Measurements from ENCODE around the gene AIPL1.
A peak's percentile ranks its signal among the peaks of the same experiment; 100 is the strongest.

Gene AIPL1

DNA sequence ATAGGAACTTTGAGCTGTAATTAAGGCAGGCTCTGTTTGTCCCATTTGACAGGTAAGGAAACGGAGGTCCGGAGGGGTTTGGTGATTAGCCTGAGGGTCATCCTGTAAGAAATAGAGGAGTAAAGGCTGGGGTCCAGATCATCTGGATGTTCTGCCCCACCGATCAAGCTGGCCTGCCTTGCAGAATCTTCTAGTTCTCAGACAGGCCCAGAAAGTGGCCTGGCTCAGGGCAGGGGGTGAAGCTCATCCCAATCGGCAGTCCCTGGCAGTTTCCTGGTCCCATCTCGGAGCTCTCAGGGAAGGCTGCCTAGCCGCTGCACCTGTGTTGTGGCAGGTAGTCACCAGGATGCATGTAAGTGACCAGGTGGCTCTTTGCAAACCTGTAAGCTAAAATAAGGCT, 13.6 kb upstream of the AIPL1 start:
- no peak for DNase-seq

DNA sequence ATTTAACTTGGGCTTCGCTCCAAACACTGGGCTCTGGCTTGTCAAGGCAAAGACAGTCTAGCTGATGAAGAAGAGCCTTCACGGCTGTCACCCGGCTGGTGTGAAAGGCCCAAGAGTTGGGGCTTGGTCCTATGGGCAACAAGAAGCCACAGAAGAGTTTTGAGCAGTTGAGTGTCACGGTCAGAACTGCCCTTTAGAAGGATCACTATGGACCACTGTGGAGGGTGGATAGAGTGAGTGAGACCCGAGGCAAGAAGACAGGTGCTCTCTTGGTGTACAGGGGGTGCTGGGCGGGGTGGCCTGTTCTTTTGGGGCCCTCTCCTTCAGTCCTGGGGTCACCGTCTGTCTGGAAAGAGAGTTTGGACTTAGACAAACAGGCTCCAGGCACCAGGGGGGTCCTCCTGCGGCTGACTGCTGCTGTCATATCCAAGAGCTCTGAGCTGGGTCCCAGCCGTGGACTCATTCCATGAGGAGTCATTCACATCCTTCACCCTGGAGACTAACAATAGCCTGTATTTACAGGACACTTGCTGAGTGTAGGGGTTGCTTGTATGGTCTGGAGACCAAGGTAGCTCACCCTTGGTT, 11.7 kb upstream of the AIPL1 start:
- no peak for DNase-seq

DNA sequence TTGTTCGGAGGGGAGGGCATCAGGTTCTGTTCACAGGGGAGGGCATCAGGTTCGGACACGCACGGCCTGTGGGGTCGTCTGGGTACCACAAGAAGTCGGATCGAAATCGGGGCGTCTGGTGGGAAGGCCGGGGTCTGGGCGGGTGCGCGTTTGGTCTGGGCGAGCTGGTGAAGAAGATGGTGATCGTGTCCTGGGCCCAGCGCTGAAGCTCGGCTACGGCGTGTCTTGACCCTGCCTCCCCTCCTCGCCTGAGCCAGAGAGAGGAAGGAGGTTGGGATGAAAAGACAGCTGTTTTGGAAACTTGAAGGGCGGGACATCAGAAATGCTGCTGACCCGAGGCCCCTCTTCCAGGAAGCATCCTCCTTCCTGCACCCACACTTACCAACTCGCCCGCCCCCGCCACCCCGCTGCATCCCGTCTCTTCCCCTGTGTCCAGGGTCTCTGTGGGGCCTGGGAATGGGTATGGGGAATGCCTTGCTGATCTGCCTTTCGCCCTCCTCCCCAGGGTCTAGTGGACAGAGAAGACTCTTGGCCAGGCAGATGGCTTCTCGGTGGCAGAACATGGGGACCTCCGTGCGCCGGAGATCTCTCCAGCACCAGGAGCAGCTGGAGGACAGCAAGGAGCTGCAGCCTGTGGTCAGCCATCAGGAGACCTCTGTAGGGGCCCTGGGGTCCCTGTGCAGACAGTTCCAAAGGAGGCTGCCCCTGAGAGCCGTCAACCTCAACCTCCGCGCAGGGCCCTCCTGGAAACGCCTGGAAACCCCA, 9.8 kb upstream of the AIPL1 start:
- DNase-seq: no peak

DNA sequence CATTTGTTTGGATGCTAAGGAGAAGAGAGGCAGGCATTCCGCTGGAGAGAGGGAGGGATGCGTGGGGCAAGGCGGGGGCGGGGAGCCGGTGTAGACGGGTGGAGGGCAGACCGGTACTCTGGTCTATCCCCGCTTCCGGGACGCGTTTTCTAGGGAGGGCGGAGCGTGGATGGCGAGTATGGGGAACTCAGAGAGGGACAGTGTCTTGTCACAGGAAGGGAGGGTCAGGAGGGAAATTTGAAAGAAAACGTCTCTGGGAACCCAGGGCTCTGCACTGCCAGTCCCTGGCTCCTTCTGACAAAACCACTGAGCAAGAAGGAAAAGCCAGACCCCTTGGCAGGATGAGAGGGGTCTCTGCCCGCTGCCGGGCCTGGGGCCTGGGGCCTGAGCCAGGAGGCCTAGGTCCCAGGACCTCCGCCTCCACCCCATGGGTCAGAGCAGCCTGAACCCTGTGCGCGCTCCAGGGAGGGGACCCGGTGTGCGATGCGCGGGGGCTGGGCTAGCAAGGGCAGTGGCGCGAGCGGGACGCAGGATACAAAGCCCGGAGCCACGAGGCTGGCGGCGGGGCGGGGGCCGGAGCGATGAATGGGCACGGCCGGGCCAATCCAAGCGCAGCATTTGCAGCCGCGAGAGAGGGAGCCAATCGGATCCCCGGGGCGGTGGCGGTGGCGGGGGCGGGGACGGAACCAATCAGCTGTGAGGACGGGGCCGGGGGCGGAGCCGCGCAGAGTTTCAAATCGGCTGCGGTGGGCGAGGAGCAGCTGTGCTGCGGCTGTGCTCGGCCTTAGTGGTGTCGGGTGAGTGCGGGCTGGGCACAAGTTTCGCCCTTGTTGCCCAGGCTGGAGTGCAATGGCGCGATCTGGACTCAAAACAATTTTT, 9.0 kb upstream of the AIPL1 start, which contains the start of gene PIMREG:
PIMREG (plus strand) TSS at position 764 of the 879 bp plus-strand sequence. CDS start 656 bp downstream, outside the sequence.
- DNase-seq: peak; percentile 94

DNA sequence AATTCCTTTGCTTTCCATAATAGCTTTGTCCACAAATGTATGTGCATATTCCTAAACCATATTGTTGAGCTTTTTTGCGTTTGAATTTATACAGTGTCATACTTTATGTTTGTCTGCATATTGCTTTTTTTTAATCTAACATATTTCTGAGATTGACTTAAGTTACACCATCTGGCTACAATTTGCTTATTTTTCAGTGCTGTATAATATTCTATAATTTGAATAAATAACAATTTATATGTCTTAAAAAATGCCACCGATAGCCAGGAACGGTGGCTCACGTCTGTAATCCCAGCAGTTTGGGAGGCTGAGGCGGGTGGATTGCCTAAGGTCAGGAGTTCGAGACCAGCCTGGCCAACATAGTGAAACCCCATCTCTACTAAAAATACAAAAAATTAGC, 7.9 kb upstream of the AIPL1 start:
- no peak for DNase-seq

- DNase-seq: no peak
Observed at GRCh38 chr17:6439951-6440350, 5.0 kb upstream of the AIPL1 start.

DNA sequence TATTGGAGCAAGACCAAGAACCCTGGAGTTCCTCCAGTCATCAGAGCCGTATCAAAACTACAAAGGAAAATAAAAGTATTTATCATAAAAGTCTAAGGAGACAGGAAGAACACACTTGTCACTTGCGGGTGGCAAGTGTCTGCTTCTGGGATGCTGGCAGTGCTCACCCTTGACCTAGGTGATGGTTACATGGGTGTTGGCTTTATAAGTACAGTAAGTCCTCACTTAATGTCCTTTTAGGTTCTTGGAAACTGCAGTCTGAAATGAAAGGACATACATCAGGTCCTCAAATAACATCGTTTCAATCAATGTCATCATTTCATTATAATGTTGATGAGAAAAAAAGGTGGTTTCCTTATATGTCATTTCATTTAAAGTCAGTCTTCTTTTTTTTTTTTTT, 3.0 kb upstream of the AIPL1 start:
- no peak for DNase-seq

- DNase-seq: no peak
Observed at GRCh38 chr17:6437466-6437865, 2.5 kb upstream of the AIPL1 start.

DNA sequence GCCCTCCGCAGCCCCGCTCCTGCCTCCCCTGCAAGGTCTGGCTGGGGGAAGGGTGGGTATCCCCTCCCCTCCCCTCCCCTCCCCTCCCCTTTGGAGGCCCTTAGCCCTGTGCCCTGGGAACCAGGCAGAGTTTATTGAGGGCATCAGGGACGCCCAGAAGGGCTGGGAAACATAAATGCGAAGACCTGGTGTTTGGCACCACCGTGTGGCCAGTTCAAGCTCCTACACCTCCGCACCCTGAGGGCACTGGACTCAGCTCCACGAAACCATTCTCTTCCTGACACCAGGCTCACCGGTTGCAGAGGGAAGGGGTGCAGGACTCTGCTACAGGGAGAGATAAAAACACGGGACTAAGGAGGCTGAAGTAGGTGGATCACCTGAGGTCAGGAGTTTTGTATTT, 1.0 kb upstream of the AIPL1 start:
- peak; percentile 74 to 78 for DNase-seq

- DNase-seq: peak; percentile 25 to 27
Observed at GRCh38 chr17:6430769-6431168, 4.2 kb downstream of the AIPL1 start.

GRCh38 chr17:6429266-6429665, 5.7 kb downstream of the AIPL1 start:
- no peak for DNase-seq

GRCh38 chr17:6428207-6428965, 6.5 kb downstream of the AIPL1 start:
- no peak for DNase-seq

GRCh38 chr17:6427279-6427781, 7.6 kb downstream of the AIPL1 start:
- peak; percentile 55 to 63 for DNase-seq

DNA sequence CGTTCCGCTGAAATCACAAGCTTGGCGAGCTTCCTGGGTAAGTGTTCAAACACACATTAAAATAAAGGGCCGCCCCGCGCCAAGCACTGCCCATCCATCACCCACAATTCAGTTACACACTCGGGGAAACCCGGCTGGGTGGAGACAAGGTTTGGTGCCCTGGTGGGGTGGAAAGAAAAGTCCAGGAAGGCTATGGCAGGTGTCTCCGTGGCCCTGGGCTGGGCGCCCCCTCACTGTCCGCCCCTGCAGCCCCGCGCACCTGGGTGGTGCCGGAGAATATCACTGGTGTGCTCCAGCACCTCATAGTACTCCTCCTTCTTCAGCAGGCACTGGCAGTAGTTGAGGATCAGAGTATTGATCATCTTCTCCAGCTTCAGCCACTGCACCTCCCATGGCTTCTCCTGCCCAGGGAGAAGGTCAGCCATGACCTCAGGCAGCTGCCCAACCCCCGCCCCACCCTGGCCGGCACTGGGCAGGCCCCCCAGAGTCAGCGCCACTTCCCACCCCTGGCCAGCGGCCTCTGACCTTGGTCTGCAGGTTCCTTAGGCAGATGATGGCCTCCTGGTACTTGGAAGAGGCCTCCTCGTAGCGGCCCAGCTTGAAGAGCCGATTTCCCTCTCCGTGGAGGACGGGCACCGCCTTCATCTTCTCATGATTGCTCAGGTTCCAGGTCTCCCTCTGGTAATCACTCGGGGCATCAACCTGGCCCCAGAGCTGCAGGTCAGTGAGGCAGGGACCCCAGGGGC, 8.4 kb downstream of the AIPL1 start:
- DNase-seq: no peak

DNA sequence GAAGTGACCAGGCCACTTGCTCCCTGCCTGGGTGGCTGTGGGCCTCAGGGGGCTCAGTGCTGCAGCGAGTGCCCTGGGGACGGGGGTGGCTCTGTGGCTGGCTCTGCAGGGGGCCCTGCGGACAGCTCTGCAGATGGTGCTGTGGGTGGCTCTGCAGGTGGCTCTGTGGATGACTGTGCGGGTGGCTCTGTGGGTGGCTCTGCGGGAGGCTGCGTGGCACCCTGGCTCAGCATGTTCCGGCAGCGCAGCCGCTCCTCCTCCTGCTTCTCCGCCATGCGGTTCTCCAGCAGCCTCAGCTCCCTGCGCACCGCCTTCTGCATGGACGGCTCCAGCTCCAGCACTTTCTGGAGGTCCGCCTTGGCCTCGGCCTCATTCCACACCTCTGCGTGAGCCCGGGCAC, 9.5 kb downstream of the AIPL1 start:
- DNase-seq: no peak

- DNase-seq: no peak
Observed at GRCh38 chr17:6423931-6424330, 11.0 kb downstream of the AIPL1 start.

GRCh38 chr17:6422654-6423241, 12.2 kb downstream of the AIPL1 start:
- DNase-seq: no peak

DNA sequence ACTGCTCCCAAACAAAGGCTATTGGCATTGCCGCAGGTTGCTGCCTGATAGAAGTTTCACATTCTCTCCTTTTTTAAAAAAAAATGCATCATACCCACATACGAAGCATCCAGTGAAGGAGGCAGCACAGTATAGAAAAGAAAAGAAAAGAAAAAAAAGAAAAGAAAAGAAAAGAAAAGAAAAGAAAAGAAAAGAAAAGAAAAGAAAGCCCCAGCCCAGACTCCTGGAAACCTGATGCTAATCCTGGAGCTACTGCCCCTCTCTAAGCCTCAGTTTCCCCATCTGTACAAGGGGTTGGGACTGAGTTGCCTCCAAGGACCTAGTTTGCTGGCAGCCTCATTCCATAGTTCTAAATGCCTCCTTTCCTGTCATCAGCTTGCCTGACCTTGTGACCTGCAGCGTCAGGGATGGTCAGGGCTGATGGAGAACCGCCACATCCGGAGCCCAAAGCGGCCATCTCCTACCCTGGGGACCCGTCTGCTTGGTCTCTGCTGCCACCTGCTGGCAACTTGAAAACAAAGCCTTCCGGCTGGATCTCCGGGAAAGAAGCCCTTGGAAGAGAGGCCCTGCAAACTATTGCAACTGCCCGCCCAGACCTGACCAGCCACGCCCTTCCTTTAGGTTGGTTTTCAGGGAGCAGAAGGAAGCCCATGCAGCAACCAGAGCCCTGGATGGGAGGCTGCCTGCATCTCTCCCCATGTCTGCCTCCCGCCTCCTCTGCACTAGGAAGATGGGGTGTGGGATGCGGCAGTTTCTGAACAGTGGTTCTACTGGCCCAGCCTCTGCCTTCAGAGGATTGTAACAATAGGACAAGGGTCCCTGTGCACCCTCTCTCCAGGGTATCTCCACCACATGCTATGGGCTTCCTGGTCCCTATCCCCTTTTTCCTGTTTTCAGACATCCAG, 13.0 kb downstream of the AIPL1 start:
- DNase-seq: peak; percentile 85 to 87

DNA sequence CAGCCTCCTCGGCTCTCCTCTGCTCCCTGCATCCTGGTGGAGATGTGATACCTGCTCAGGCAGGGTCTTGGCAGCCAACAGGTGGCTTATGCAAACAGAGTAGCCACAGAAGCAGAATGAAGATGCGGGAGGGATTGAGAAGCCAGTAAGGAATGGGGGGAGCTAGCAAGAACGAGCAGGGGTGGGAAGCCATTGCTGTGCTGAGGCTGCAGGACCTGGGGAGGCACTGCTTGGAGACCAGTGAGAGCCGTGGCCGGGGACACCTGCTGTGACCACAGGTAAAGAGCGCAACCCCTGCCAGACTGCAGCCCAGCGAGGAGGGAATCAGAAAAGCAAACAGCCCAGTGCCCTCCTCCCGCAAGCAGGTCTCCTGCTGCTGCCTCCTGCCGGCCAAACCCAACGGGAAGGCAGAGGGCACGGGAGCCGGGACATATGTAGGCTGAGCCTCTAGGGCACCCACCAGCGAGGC, 14.7 kb downstream of the AIPL1 start:
- peak; percentile 12 to 49 for DNase-seq

- no peak for DNase-seq
Observed at GRCh38 chr17:6415616-6416015, 19.3 kb downstream of the AIPL1 start.

Measured in inflammatory macrophage (primary cell).